Measurements from ENCODE around the gene DENND1A.

DENND1A gene

GRCh38 chr9:123416176-123416575 is 513.8 kb downstream of the DENND1A start:
- Histone ChIP-seq H3K36me3 (ENCODE audit: control insufficient read depth, insufficient read depth, low read length) (no peaks in the 10 kb centered on the region), H3K27me3 (ENCODE audit: control insufficient read depth, insufficient read depth, low read length, poor library complexity, severe bottlenecking) (no peaks in the 10 kb centered on the region), H3K4me1 (ENCODE audit: control insufficient read depth, insufficient read depth, low read length) (peaks cover 10% of the 10 kb centered on the region), H3K4me3 (ENCODE audit: insufficient read depth, low read depth, low read length) (no peak overlapping the region), H3K27ac (ENCODE audit: insufficient read depth, low read depth, low read length, poor library complexity, severe bottlenecking) (no peak overlapping the region), H3K9me3 (ENCODE audit: control insufficient read depth, low read length) (no peaks in the 10 kb centered on the region)
- WGBS, 2 experiments = 85 to 90% methylated on average over 8 of the region's 8 CpGs

GRCh38 chr9:123414936-123415930 is 514.7 kb downstream of the DENND1A start:
- Histone ChIP-seq H3K4me1 (ENCODE audit: control insufficient read depth, insufficient read depth, low read length) (peaks cover 10% of the 10 kb centered on the region), H3K27ac (ENCODE audit: insufficient read depth, low read depth, low read length, poor library complexity, severe bottlenecking) (no peak overlapping the region), H3K27me3 (ENCODE audit: control insufficient read depth, insufficient read depth, low read length, poor library complexity, severe bottlenecking) (no peaks in the 10 kb centered on the region), H3K9me3 (ENCODE audit: control insufficient read depth, low read length) (no peaks in the 10 kb centered on the region), H3K4me3 (ENCODE audit: insufficient read depth, low read depth, low read length) (no peak overlapping the region), H3K36me3 (ENCODE audit: control insufficient read depth, insufficient read depth, low read length) (no peaks in the 10 kb centered on the region)
- 87 to 89% methylated on average over 23 of the region's 23 CpGs for WGBS, 2 experiments

GRCh38 chr9:123414204-123414603 is 515.7 kb downstream of the DENND1A start:
- Histone ChIP-seq H3K36me3 (ENCODE audit: control insufficient read depth, insufficient read depth, low read length) (no peaks in the 10 kb centered on the region), H3K27me3 (ENCODE audit: control insufficient read depth, insufficient read depth, low read length, poor library complexity, severe bottlenecking) (no peaks in the 10 kb centered on the region), H3K4me3 (ENCODE audit: insufficient read depth, low read depth, low read length) (no peak overlapping the region), H3K4me1 (ENCODE audit: control insufficient read depth, insufficient read depth, low read length) (peaks cover 4% of the 10 kb centered on the region), H3K9me3 (ENCODE audit: control insufficient read depth, low read length) (no peaks in the 10 kb centered on the region), H3K27ac (ENCODE audit: insufficient read depth, low read depth, low read length, poor library complexity, severe bottlenecking) (no peak overlapping the region)
- 90 to 91% methylated on average over 7 of the region's 7 CpGs for WGBS, 2 experiments

GRCh38 chr9:123412171-123412820 is 517.6 kb downstream of the DENND1A start:
- no peaks in the 10 kb centered on the region for H3K36me3 ChIP-seq (ENCODE audit: control insufficient read depth, insufficient read depth, low read length)
- no peak overlapping the region for H3K27ac ChIP-seq (ENCODE audit: insufficient read depth, low read depth, low read length, poor library complexity, severe bottlenecking)
- no peaks in the 10 kb centered on the region for H3K9me3 ChIP-seq (ENCODE audit: control insufficient read depth, low read length)
- H3K4me3 ChIP-seq (ENCODE audit: insufficient read depth, low read depth, low read length) = no peak overlapping the region
- 85 to 86% methylated on average over 18 of the region's 18 CpGs for WGBS, 2 experiments
- no peaks in the 10 kb centered on the region for H3K27me3 ChIP-seq (ENCODE audit: control insufficient read depth, insufficient read depth, low read length, poor library complexity, severe bottlenecking)
- peaks cover 7% of the 10 kb centered on the region for H3K4me1 ChIP-seq (ENCODE audit: control insufficient read depth, insufficient read depth, low read length)

GRCh38 chr9:123411636-123412035 is 518.3 kb downstream of the DENND1A start:
- H3K36me3 ChIP-seq (ENCODE audit: control insufficient read depth, insufficient read depth, low read length) = no peaks in the 10 kb centered on the region
- 91 to 93% methylated on average over 11 of the region's 11 CpGs for WGBS, 2 experiments
- H3K4me1 ChIP-seq (ENCODE audit: control insufficient read depth, insufficient read depth, low read length) = peaks cover 11% of the 10 kb centered on the region
- no peaks in the 10 kb centered on the region for H3K27me3 ChIP-seq (ENCODE audit: control insufficient read depth, insufficient read depth, low read length, poor library complexity, severe bottlenecking)
- no peaks in the 10 kb centered on the region for H3K9me3 ChIP-seq (ENCODE audit: control insufficient read depth, low read length)
- no peak overlapping the region for H3K27ac ChIP-seq (ENCODE audit: insufficient read depth, low read depth, low read length, poor library complexity, severe bottlenecking)
- H3K4me3 ChIP-seq (ENCODE audit: insufficient read depth, low read depth, low read length) = no peak overlapping the region

- 93 to 95% methylated on average over 10 of the region's 10 CpGs for WGBS, 2 experiments
Measured at GRCh38 chr9:123411191-123411590, 518.7 kb downstream of the DENND1A start.

GRCh38 chr9:123410281-123410910 is 519.5 kb downstream of the DENND1A start:
- Histone ChIP-seq H3K36me3 (ENCODE audit: control insufficient read depth, insufficient read depth, low read length) (no peaks in the 10 kb centered on the region), H3K4me1 (ENCODE audit: control insufficient read depth, insufficient read depth, low read length) (peaks cover 17% of the 10 kb centered on the region), H3K27me3 (ENCODE audit: control insufficient read depth, insufficient read depth, low read length, poor library complexity, severe bottlenecking) (no peaks in the 10 kb centered on the region), H3K9me3 (ENCODE audit: control insufficient read depth, low read length) (no peaks in the 10 kb centered on the region), H3K27ac (ENCODE audit: insufficient read depth, low read depth, low read length, poor library complexity, severe bottlenecking) (no peak overlapping the region), H3K4me3 (ENCODE audit: insufficient read depth, low read depth, low read length) (no peak overlapping the region)
- WGBS, 2 experiments = 92 to 93% methylated on average over 12 of the region's 12 CpGs

More at GRCh38 chr9:123411191-123411590, 518.7 kb downstream of the DENND1A start:
- H3K27ac ChIP-seq (ENCODE audit: insufficient read depth, low read depth, low read length, poor library complexity, severe bottlenecking) = no peak overlapping the region
- H3K4me3 ChIP-seq (ENCODE audit: insufficient read depth, low read depth, low read length) = no peak overlapping the region
- H3K4me1 ChIP-seq (ENCODE audit: control insufficient read depth, insufficient read depth, low read length) = peaks cover 16% of the 10 kb centered on the region
- no peaks in the 10 kb centered on the region for H3K36me3 ChIP-seq (ENCODE audit: control insufficient read depth, insufficient read depth, low read length)
- no peaks in the 10 kb centered on the region for H3K9me3 ChIP-seq (ENCODE audit: control insufficient read depth, low read length)
- no peaks in the 10 kb centered on the region for H3K27me3 ChIP-seq (ENCODE audit: control insufficient read depth, insufficient read depth, low read length, poor library complexity, severe bottlenecking)

- H3K36me3 ChIP-seq (ENCODE audit: control insufficient read depth, insufficient read depth, low read length) = no peaks in the 10 kb centered on the region
- 80 to 81% methylated on average over 10 of the region's 10 CpGs for WGBS, 2 experiments
- peaks cover 4% of the 10 kb centered on the region for H3K27me3 ChIP-seq (ENCODE audit: control insufficient read depth, insufficient read depth, low read length, poor library complexity, severe bottlenecking)
- H3K27ac ChIP-seq (ENCODE audit: insufficient read depth, low read depth, low read length, poor library complexity, severe bottlenecking) = no peak overlapping the region
- peaks cover 19% of the 10 kb centered on the region for H3K4me1 ChIP-seq (ENCODE audit: control insufficient read depth, insufficient read depth, low read length)
- no peak overlapping the region for H3K4me3 ChIP-seq (ENCODE audit: insufficient read depth, low read depth, low read length)
- no peaks in the 10 kb centered on the region for H3K9me3 ChIP-seq (ENCODE audit: control insufficient read depth, low read length)
Measured at GRCh38 chr9:123408313-123409262, 521.3 kb downstream of the DENND1A start.

- no peaks in the 10 kb centered on the region for H3K36me3 ChIP-seq (ENCODE audit: control insufficient read depth, insufficient read depth, low read length)
- 74 to 80% methylated on average over 20 of the region's 20 CpGs for WGBS, 2 experiments
- peaks cover 31% of the 10 kb centered on the region for H3K4me1 ChIP-seq (ENCODE audit: control insufficient read depth, insufficient read depth, low read length)
- H3K27ac ChIP-seq (ENCODE audit: insufficient read depth, low read depth, low read length, poor library complexity, severe bottlenecking) = no peak overlapping the region
- H3K27me3 ChIP-seq (ENCODE audit: control insufficient read depth, insufficient read depth, low read length, poor library complexity, severe bottlenecking) = peaks cover 6% of the 10 kb centered on the region
- H3K9me3 ChIP-seq (ENCODE audit: control insufficient read depth, low read length) = no peaks in the 10 kb centered on the region
- no peak overlapping the region for H3K4me3 ChIP-seq (ENCODE audit: insufficient read depth, low read depth, low read length)
Measured at GRCh38 chr9:123407217-123407851, 522.6 kb downstream of the DENND1A start.

Measured in ectodermal cell (in vitro differentiated cells).